Panc1 (cell line): ENCODE measurements around the gene ANKRD55. TPM values are rescaled to one million over a fixed set of nuclear protein-coding genes. Genes with fewer than 3 reads are reported as not detected.

Experiments
- ATAC-seq: fragments of 200-7000 bp; cut with Tn5 transposase; 2 replicates; pipeline ENCODE4 v1.9.1; 2020; ENCODE audit warnings: mild to moderate bottlenecking, moderate library complexity
- BruUV-seq: library from RNA; stranded (reverse); fragments of 400-500 nt; replicated peaks from 2 replicates; lab custom pipeline; 2021; lab: Mats Ljungman, UMichigan
- CTCF ChIA-PET: fragments of 300-600 bp; sonication (Branson Sonifier 250); formaldehyde crosslinking; loops from one replicate; lab custom pipeline; 2022; ENCODE audit warnings: antibody characterized with exemption; lab: Charles Lee
- POLR2A ChIA-PET: fragments of 300-600 bp; sonication (Branson Sonifier 250); formaldehyde crosslinking; loops from one replicate; lab custom pipeline; 2022; ENCODE audit warnings: antibody characterized with exemption; lab: Charles Lee
- DNase-seq: peaks from one replicate; pipeline ENCODE4 v3.0.0-alpha.2; 2010; ENCODE audit warnings: low read depth, low spot score
- H3K27ac ChIP-seq: 2 replicates; pipeline ENCODE4 v1.5.1; 2011; ENCODE audit warnings: mild to moderate bottlenecking, low read length, inconsistent platforms
- H3K27me3 ChIP-seq: fragments of 200-500 bp; sonication (Bioruptor generic); 2 replicates; pipeline ENCODE4 v1.6.0; 2014; ENCODE audit warnings: low read length, inconsistent platforms; ENCODE audit not compliant: control insufficient read depth, insufficient read depth
- H3K36me3 ChIP-seq: fragments of 200-500 bp; sonication (Bioruptor generic); 2 replicates; pipeline ENCODE4 v1.5.1; 2014; ENCODE audit warnings: inconsistent platforms, mild to moderate bottlenecking, low read length, moderate library complexity; ENCODE audit not compliant: control insufficient read depth, insufficient read depth
- H3K4me1 ChIP-seq: 2 replicates; pipeline ENCODE4 v1.5.1; 2011; ENCODE audit warnings: inconsistent platforms, mild to moderate bottlenecking, low read length, moderate library complexity; ENCODE audit not compliant: control insufficient read depth, insufficient read depth
- H3K4me3 ChIP-seq, 2 experiments: 2 replicates each; pipeline ENCODE4 v1.5.1; 2011 to 2012; ENCODE audit warnings: low read depth in 2 of 2, low read length in 2 of 2, mild to moderate bottlenecking in 2 of 2, inconsistent platforms in 1 of 2, moderate library complexity in 1 of 2
- H3K9me3 ChIP-seq: fragments of 200-500 bp; sonication (Bioruptor generic); 2 replicates; pipeline ENCODE4 v1.5.1; 2014; ENCODE audit warnings: low read depth, mild to moderate bottlenecking, inconsistent platforms, low read length, moderate library complexity; ENCODE audit not compliant: control insufficient read depth, insufficient read depth
- POLR2AphosphoS5 ChIP-seq: IDR thresholded peaks from 2 replicates; pipeline ENCODE4 v1.6.1; 2012; ENCODE audit warnings: mild to moderate bottlenecking, low read depth, low read length, moderate library complexity
- REST ChIP-seq, 2 experiments: IDR thresholded peaks; 2 replicates each; pipeline ENCODE4 v1.6.1; 2011 to 2012; ENCODE audit warnings: low read depth in 2 of 2, control low read depth in 1 of 2, low read length in 1 of 2, mild to moderate bottlenecking in 1 of 2, moderate library complexity in 1 of 2; ENCODE audit not compliant: insufficient read depth in 1 of 2
- SIN3A ChIP-seq: IDR thresholded peaks from 2 replicates; pipeline ENCODE4 v1.6.1; 2012; ENCODE audit warnings: low read depth, mild to moderate bottlenecking, low read length, moderate library complexity, borderline replicate concordance; ENCODE audit not compliant: insufficient read depth
- TCF7L2 ChIP-seq: IDR thresholded peaks from 2 replicates; pipeline ENCODE4 v1.6.1; 2011; ENCODE audit warnings: mild to moderate bottlenecking, low read depth, low read length, inconsistent platforms
- in situ Hi-C: cut with HindIII; loops from 2 replicates; pipeline ENCODE4 v1.10.0; 2016; ENCODE audit warnings: low sequenced_read_pairs, low pct_unique_long_range_greater_than_20kb
- intact Hi-C: fragments of 100-400 bp; cut with micrococcal nuclease; formaldehyde crosslinking; loops from one replicate; pipeline ENCODE4 v1.10.0; 2022; ENCODE audit not compliant: unreplicated experiment
- total RNA-seq: library from RNA; stranded (reverse); gene quantifications from one replicate; pipeline ENCODE4 v1.2.1, GENCODE V29; 2021; ENCODE audit not compliant: unreplicated experiment
- TF ChIP-seq, protein P1 (sequence below): fragments of 450-650 bp; IDR thresholded peaks from 2 replicates; pipeline ENCODE4 v1.5.1; 2017; ENCODE audit warnings: mild to moderate bottlenecking

The ANKRD55 gene
- total RNA-seq, 1 experiment from 2014 or later, result not detected

DNA sequence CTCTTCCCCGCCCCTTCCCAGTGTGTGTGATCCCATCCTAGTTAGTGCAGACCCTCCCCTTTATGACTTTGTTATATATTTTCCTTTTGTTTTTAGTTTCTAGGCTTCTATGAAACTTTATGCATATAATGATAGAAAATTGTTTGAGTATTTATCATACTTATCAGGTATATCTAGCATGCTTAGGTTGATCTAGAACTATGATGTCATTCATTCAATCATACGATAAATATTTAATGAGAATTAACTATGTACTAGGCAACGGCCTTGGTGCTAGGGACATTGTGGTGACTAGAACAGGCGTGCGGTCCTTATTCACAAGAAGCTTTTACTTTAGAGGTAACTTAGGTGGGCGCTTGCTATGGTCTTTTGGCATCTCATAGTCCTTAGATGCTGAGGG, 13.6 kb upstream of the ANKRD55 start:
- intact Hi-C loops (no loop called here), in situ Hi-C loops (no loop called here)
- Histone ChIP-seq H3K27me3 (no peaks in the 10 kb centered on the region), H3K4me1 (no peaks in the 10 kb centered on the region), H3K4me3 (no peak overlapping the region), H3K27ac (no peak overlapping the region), H3K36me3 (no peaks in the 10 kb centered on the region), H3K9me3 (no peaks in the 10 kb centered on the region)
- POLR2A ChIA-PET, result no interaction called here
- TF ChIP-seq, protein P1, sequence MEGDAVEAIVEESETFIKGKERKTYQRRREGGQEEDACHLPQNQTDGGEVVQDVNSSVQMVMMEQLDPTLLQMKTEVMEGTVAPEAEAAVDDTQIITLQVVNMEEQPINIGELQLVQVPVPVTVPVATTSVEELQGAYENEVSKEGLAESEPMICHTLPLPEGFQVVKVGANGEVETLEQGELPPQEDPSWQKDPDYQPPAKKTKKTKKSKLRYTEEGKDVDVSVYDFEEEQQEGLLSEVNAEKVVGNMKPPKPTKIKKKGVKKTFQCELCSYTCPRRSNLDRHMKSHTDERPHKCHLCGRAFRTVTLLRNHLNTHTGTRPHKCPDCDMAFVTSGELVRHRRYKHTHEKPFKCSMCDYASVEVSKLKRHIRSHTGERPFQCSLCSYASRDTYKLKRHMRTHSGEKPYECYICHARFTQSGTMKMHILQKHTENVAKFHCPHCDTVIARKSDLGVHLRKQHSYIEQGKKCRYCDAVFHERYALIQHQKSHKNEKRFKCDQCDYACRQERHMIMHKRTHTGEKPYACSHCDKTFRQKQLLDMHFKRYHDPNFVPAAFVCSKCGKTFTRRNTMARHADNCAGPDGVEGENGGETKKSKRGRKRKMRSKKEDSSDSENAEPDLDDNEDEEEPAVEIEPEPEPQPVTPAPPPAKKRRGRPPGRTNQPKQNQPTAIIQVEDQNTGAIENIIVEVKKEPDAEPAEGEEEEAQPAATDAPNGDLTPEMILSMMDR, result no peak
- TF ChIP-seq POLR2AphosphoS5 (no peak), TCF7L2 (no peak), REST (IDR thresholded peaks at IDR 0.05; ENCODE audit: insufficient read depth in 1 of 2, low read depth in 2 of 2, low read length in 1 of 2) (no peak), SIN3A (no peak)
- CTCF ChIA-PET, result no interaction called here
- ATAC-seq (no peak), DNase-seq (no peak)
- no TSS peak for BruUV-seq

DNA sequence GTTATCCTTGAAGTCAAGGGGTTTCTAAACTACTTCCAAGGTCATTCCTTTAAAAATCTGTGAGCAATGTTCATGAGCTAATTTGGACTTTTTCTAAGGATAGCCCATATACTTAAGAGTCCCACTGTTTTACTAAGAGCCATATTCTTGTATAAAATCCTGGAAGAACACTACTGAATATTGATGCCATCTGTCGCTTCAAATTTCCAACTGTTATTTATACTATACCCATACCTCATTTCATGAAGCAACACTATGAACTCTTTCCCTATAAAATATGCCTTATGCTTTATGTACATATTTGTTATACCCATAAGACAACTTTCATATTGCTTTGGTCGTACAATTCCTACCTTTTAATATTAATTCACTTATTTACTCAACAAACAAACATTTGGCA, 12.4 kb upstream of the ANKRD55 start:
- intact Hi-C loops, result no loop called here

More for the DNA sequence above, 12.4 kb upstream of the ANKRD55 start:
- Histone ChIP-seq H3K4me3 (no peak overlapping the region), H3K4me1 (no peaks in the 10 kb centered on the region), H3K36me3 (no peaks in the 10 kb centered on the region), H3K9me3 (no peaks in the 10 kb centered on the region), H3K27me3 (no peaks in the 10 kb centered on the region), H3K27ac (no peak overlapping the region)
- no TSS peak for BruUV-seq
- in situ Hi-C loops, result no loop called here
- ChIA-PET POLR2A (no interaction called here), CTCF (interaction anchor here (0.6 to 0.7 kb wide), 2 partner anchors 257 to 272 kb away, joined by 3 to 7 read pairs; no protein-coding TSS in a partner anchor)
- no peak for TF ChIP-seq SIN3A
- TF ChIP-seq, protein P1, result no peak
- no peak for TF ChIP-seq POLR2AphosphoS5
- TF ChIP-seq TCF7L2, result no peak
- no peak for TF ChIP-seq REST (IDR thresholded peaks at IDR 0.05; ENCODE audit: insufficient read depth in 1 of 2, low read depth in 2 of 2, low read length in 1 of 2)
- ATAC-seq, result no peak
- DNase-seq, result no peak
